ENCODE results near the gene TTC28.
"Not testable (repeated sequence)": the region's sequence is repeated elsewhere in the genome, so short reads cannot be mapped to it uniquely, and the experiment has no call there.

- TF ChIP-seq CTCF, POLR2A (IDR thresholded peaks at IDR 0.05): not testable (repeated sequence)
Measured at GRCh38 chr22:28214750-28215149, 464.9 kb downstream of the TTC28 start.

Measured in thyroid gland (tissue), 4 donors.